Right atrium auricular region (tissue), 2 donors: Measurements from ENCODE around the gene SPATA13. TPM values are rescaled to one million over a fixed set of nuclear protein-coding genes. Genes with fewer than 3 reads are reported as not detected.

ENCODE experiments used
- DNase-seq: peaks from one replicate; pipeline ENCODE4 v3.0.0-alpha.2; 2019; ENCODE audit warnings: low spot score
- H3K27ac ChIP-seq, 2 donors: fragments of 200-600 bp; sonication (generic); 1 replicate in 1 of 2; 2 replicates in 1 of 2; pipeline ENCODE4 v1.5.1; 2016 to 2019
- H3K27me3 ChIP-seq, 2 donors: fragments of 200-600 bp; sonication (generic); one replicate each; pipeline versions ENCODE4 v1.5.1 to v1.6.0; 2017 to 2019
- H3K36me3 ChIP-seq: fragments of 200-600 bp; sonication (generic); one replicate; pipeline ENCODE4 v1.5.1; 2016
- H3K4me1 ChIP-seq, 2 donors: fragments of 200-600 bp; sonication (generic); one replicate each; pipeline versions ENCODE4 v1.5.1 to v1.6.0; 2017 to 2019
- H3K4me3 ChIP-seq, 2 donors: fragments of 200-600 bp; sonication (generic); 1 replicate in 1 of 2; 2 replicates in 1 of 2; pipeline ENCODE4 v1.5.1; 2017 to 2019; ENCODE audit warnings: mild to moderate bottlenecking in 1 of 2, moderate library complexity in 1 of 2
- H3K9me3 ChIP-seq, 2 donors: fragments of 200-600 bp; sonication (generic); one replicate each; pipeline ENCODE4 v1.5.1; 2019
- total RNA-seq, 2 donors: library from RNA; depleted of rRNA; stranded (reverse); fragments of >200 nt; gene quantifications; one replicate each; pipeline ENCODE4 v1.1.0, GENCODE V29; 2016
- TF ChIP-seq, protein P1 (sequence below), 2 donors: fragments of 200-600 bp; sonication (generic); IDR thresholded peaks; one replicate each; pipeline ENCODE4 v1.5.1; 2019; ENCODE audit warnings: antibody characterized with exemption in 2 of 2

SPATA13 gene
- total RNA-seq, 2 donors from 2014 or later: 10.0 to 14.1 TPM

DNA sequence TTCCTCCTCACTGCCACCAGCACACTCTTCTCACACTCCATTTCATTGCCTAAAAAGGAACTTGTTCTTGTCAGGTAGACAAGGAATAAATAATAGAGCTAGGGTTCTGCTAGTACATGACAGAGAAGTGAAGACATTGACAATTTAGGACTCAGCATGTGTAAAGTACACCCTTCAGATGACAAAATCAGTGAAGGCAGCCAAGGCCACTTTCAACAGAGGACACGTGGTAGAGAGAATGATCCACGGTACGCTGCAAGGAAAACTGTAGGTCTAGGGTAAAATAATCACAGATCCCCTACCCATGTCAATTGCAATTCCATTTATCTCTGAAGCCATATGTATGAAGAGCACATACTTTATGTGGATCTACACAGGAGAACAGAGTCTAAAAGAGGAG, 7.2 kb upstream of the SPATA13 start:
- no peaks in the 10 kb centered on the region for H3K27me3 ChIP-seq
- H3K4me3 ChIP-seq: no peak overlapping the region
- no peaks in the 10 kb centered on the region for H3K36me3 ChIP-seq
- H3K27ac ChIP-seq: no peak overlapping the region
- DNase-seq: no peak
- no peaks in the 10 kb centered on the region for H3K4me1 ChIP-seq
- H3K9me3 ChIP-seq: no peaks in the 10 kb centered on the region
- TF ChIP-seq, protein P1, sequence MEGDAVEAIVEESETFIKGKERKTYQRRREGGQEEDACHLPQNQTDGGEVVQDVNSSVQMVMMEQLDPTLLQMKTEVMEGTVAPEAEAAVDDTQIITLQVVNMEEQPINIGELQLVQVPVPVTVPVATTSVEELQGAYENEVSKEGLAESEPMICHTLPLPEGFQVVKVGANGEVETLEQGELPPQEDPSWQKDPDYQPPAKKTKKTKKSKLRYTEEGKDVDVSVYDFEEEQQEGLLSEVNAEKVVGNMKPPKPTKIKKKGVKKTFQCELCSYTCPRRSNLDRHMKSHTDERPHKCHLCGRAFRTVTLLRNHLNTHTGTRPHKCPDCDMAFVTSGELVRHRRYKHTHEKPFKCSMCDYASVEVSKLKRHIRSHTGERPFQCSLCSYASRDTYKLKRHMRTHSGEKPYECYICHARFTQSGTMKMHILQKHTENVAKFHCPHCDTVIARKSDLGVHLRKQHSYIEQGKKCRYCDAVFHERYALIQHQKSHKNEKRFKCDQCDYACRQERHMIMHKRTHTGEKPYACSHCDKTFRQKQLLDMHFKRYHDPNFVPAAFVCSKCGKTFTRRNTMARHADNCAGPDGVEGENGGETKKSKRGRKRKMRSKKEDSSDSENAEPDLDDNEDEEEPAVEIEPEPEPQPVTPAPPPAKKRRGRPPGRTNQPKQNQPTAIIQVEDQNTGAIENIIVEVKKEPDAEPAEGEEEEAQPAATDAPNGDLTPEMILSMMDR (IDR thresholded peaks at IDR 0.05): no peak

DNA sequence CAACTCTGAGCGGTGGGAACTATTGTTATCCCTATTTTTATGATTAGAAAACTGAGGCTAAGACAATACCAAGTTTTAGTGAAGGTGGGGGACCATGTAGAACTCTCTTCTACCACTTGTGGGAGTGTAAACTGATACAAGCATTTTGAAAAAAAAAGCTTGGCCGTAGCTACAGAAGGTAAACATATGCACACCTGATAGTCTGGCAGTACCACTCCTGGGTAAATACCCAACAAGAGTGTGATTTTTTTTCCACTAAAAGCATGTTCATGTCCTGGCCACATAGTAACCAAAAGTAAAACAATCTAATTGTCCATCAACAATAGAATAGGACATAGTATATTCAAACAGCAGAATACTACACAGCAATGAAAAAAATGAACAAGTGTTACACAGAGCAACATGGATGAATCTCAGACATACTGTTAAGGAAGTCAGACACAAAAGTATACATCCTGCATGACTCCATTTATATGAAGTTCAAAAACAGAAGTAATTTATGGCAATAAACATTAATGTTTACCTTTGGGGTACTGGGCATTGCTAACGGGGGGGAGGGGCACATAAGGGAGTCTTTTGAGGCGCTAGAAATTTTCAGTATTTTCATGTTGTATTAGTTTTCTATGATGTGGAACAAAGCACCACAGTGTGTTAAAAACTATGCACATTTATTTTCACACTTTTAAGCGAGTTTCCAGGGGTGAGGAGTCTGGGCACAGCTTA, 6.4 kb upstream of the SPATA13 start:
- TF ChIP-seq, protein P1 (IDR thresholded peaks at IDR 0.05): no peak
- no peak for DNase-seq
- no peaks in the 10 kb centered on the region for H3K27me3 ChIP-seq
- H3K27ac ChIP-seq: no peak overlapping the region
- no peaks in the 10 kb centered on the region for H3K9me3 ChIP-seq
- H3K4me3 ChIP-seq: no peak overlapping the region
- H3K36me3 ChIP-seq: no peaks in the 10 kb centered on the region
- no peaks in the 10 kb centered on the region for H3K4me1 ChIP-seq

DNA sequence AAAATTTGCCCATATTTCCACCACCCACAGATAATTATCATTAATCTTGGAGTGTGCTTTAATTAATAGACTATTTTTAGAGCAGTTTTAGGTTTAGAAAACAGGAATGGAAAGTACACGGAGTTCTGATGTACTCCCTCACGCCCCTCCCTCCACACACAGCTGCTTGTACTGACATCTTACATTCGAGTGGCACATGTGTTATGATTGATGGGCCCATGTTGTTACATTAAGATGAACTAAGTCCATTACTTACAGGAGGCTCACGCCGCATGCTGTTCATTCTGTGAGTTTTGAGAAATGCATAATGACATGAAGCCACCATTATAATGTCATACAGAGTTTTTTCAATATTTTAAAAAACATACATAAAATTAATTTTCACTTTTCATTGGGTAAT, 1.2 kb upstream of the SPATA13 start:
- TF ChIP-seq, protein P1 (IDR thresholded peaks at IDR 0.05): no peak
- peaks cover 0 to 33% of the 10 kb centered on the region in 2 donors for H3K4me1 ChIP-seq
- no peak for DNase-seq
- H3K9me3 ChIP-seq: no peaks in the 10 kb centered on the region
- no peaks in the 10 kb centered on the region for H3K36me3 ChIP-seq
- H3K27me3 ChIP-seq: no peaks in the 10 kb centered on the region
- no peak overlapping the region for H3K4me3 ChIP-seq
- no peak overlapping the region for H3K27ac ChIP-seq

DNA sequence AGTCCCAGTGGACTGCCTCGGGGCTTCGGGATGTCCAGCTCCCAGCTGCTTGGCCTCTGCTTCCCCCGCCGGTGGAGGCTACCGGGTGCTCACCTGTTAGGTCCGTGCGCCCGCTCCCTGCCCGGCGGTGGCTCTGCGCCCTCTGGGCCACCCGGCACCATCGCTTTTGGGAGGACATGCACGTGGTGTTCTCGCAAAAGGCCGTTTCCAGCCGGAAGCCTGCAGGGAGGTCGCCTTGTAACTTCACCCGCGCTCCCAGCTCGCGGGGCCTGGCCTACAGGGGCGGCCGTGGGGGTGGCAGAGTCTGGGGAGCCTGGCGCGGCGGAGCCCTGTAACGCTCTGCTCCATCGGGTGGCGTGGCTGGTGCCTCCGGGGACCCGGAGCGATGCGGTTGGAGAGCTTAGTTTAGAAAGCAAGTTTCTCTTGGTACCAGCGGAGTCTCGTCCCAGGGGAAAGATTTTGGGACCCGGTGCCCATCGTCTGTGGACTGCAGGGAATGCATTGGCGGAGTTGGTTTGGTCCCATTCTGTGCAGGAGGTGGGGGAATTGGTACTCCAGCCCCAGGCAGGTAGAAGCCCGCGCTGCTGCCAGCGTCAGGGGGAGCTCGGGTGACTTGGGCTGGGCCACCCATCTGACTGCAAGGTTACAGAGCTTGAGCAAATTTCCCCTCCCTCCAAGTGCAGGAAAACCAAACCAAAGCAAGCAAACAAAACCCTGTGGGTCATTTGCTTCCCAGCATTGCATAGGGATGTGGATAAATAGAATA, 673 bp downstream of the SPATA13 start:
- peak overlapping the region; percentile 77 to 80 for H3K4me3 ChIP-seq
- no peak for DNase-seq
- H3K36me3 ChIP-seq: no peaks in the 10 kb centered on the region
- no peaks in the 10 kb centered on the region for H3K27me3 ChIP-seq
- TF ChIP-seq, protein P1 (IDR thresholded peaks at IDR 0.05): no peak
- H3K9me3 ChIP-seq: no peaks in the 10 kb centered on the region
- H3K4me1 ChIP-seq: peaks cover 0 to 33% of the 10 kb centered on the region in 2 donors
- H3K27ac ChIP-seq: peak overlapping the region; percentile 69 to 74

DNA sequence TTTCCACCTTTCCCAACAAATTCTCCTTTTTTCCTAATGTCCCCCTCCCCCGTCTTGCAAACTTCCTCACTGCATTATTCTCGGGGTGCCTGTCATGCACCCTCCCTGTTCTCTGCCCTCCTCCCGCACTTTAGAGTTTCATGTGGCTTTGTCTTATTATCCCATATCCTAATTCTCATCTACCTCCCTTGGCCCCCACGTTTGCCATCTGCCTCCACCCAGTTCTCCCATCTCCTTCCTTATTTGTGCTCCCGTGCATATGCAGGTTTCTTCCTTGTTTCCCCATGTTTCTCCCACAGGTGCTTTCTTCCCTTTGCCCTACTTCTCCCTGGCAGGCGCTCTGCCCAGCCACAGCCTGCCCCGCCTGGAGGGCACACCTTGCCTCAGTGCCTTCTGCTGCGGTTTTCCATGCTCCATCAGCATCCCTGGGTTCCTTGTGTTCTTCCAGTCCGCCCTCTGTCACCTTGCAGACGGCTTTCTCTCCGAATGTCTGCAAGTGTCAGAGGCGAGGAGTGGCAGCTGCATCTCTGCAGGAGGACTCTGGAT, 1.5 kb downstream of the SPATA13 start:
- no peak overlapping the region for H3K27ac ChIP-seq
- no peak for DNase-seq
- TF ChIP-seq, protein P1 (IDR thresholded peaks at IDR 0.05): no peak
- H3K36me3 ChIP-seq: no peaks in the 10 kb centered on the region
- no peaks in the 10 kb centered on the region for H3K27me3 ChIP-seq
- H3K4me3 ChIP-seq: peak overlapping the region; percentile 77 to 80
- peaks cover 0 to 33% of the 10 kb centered on the region in 2 donors for H3K4me1 ChIP-seq
- no peaks in the 10 kb centered on the region for H3K9me3 ChIP-seq
